ENCODE data around the gene TWIST2. TPM values are rescaled to one million over a fixed set of nuclear protein-coding genes. Genes with fewer than 3 reads are reported as not detected.

The TWIST2 gene
- total and polyA plus RNA-seq, 2 donors from 2014 or later = 0.56 to 1.4 TPM

- Histone ChIP-seq H3K4me1 (ENCODE audit: control insufficient read depth in 2 of 3, insufficient read depth in 2 of 3, low read depth in 1 of 3, low read length in 3 of 3) (peaks cover 0 to 3% (median 0%) of the 10 kb centered on the region in 3 donors), H3K9ac (ENCODE audit: low read length in 3 of 3) (no peak overlapping the region), H3K36me3 (ENCODE audit: control insufficient read depth in 2 of 3, insufficient read depth in 3 of 3, low read length in 3 of 3) (no peaks in the 10 kb centered on the region), H3K4me3 (ENCODE audit: low read length in 3 of 3) (peak overlapping the region in 1 of 3 donors; percentile 48), H3K27ac (ENCODE audit: low read depth in 2 of 2, low read length in 2 of 2) (no peak overlapping the region), H3K27me3 (ENCODE audit: control insufficient read depth, insufficient read depth, low read length) (peaks cover 15% of the 10 kb centered on the region), H3K9me3 (ENCODE audit: control insufficient read depth in 2 of 3, insufficient read depth in 1 of 3, low read length in 3 of 3) (no peaks in the 10 kb centered on the region)
- peak in 1 of 5 donors; percentile 50 for DNase-seq
- no peak for TF ChIP-seq CTCF (IDR thresholded peaks at IDR 0.05; ENCODE audit: borderline replicate concordance, extremely low read depth, insufficient read depth)
- no peak for FAIRE-seq
- intact Hi-C loops (cut with DNase I) = no loop called here
Observed at GRCh38 chr2:238847419-238847801, 475 bp upstream of the TWIST2 start.

GRCh38 chr2:238848691-238848975 is 748 bp downstream of the TWIST2 start:
- intact Hi-C loops (cut with DNase I) = no loop called here
- H3K4me3 ChIP-seq (ENCODE audit: low read length in 3 of 3) = peak overlapping the region in 1 of 3 donors; percentile 52
- H3K27ac ChIP-seq (ENCODE audit: low read depth in 2 of 2, low read length in 2 of 2) = no peak overlapping the region
- no peaks in the 10 kb centered on the region for H3K9me3 ChIP-seq (ENCODE audit: control insufficient read depth in 2 of 3, insufficient read depth in 1 of 3, low read length in 3 of 3)
- TF ChIP-seq CTCF (IDR thresholded peaks at IDR 0.05; ENCODE audit: borderline replicate concordance, extremely low read depth, insufficient read depth) = no peak
- peaks cover 17% of the 10 kb centered on the region for H3K27me3 ChIP-seq (ENCODE audit: control insufficient read depth, insufficient read depth, low read length)
- H3K36me3 ChIP-seq (ENCODE audit: control insufficient read depth in 2 of 3, insufficient read depth in 3 of 3, low read length in 3 of 3) = no peaks in the 10 kb centered on the region
- FAIRE-seq (no peak), DNase-seq (no peak)
- peaks cover 0 to 3% (median 0%) of the 10 kb centered on the region in 3 donors for H3K4me1 ChIP-seq (ENCODE audit: control insufficient read depth in 2 of 3, insufficient read depth in 2 of 3, low read depth in 1 of 3, low read length in 3 of 3)
- peak overlapping the region in 1 of 3 donors; percentile 49 for H3K9ac ChIP-seq (ENCODE audit: low read length in 3 of 3)

GRCh38 chr2:238848976-238849853 is 1.3 kb downstream of the TWIST2 start:
- no peak overlapping the region for H3K4me3 ChIP-seq (ENCODE audit: low read length in 3 of 3)
- no peaks in the 10 kb centered on the region for H3K36me3 ChIP-seq (ENCODE audit: control insufficient read depth in 2 of 3, insufficient read depth in 3 of 3, low read length in 3 of 3)
- peaks cover 17% of the 10 kb centered on the region for H3K27me3 ChIP-seq (ENCODE audit: control insufficient read depth, insufficient read depth, low read length)
- intact Hi-C loops (cut with DNase I) = no loop called here
- no peaks in the 10 kb centered on the region for H3K9me3 ChIP-seq (ENCODE audit: control insufficient read depth in 2 of 3, insufficient read depth in 1 of 3, low read length in 3 of 3)
- DNase-seq = peak in 3 of 5 donors; percentile 35 to 36 (median 36)
- H3K9ac ChIP-seq (ENCODE audit: low read length in 3 of 3) = no peak overlapping the region
- peaks cover 0 to 3% (median 0%) of the 10 kb centered on the region in 3 donors for H3K4me1 ChIP-seq (ENCODE audit: control insufficient read depth in 2 of 3, insufficient read depth in 2 of 3, low read depth in 1 of 3, low read length in 3 of 3)
- H3K27ac ChIP-seq (ENCODE audit: low read depth in 2 of 2, low read length in 2 of 2) = no peak overlapping the region
- TF ChIP-seq CTCF (IDR thresholded peaks at IDR 0.05; ENCODE audit: borderline replicate concordance, extremely low read depth, insufficient read depth) = no peak
- no peak for FAIRE-seq
